GM12892 (cell line): ENCODE results near the gene RUSF1.

Experiments used
- POLR2A ChIP-seq: IDR thresholded peaks from 2 replicates; pipeline ENCODE4 v1.6.1; 2011; ENCODE audit warnings: low read depth, low read length, control low read depth
- POLR2AphosphoS5 ChIP-seq: IDR thresholded peaks from 2 replicates; pipeline ENCODE4 v1.6.1; 2011; ENCODE audit warnings: low read depth, low read length, control low read depth

- no peak for TF ChIP-seq POLR2A
- TF ChIP-seq POLR2AphosphoS5: no peak
These were observed 27.2 kb downstream of the RUSF1 start for GRCh38 chr16:31480851-31481536.
